ENCODE measurements around the gene RFX1.

- TF ChIP-seq SPI1 (IDR thresholded peaks at IDR 0.05; ENCODE audit: low read depth, low read length) (no peak), POLR2A (IDR thresholded peaks at IDR 0.05; ENCODE audit: low read depth, low read length) (no peak), POLR2AphosphoS5 (IDR thresholded peaks at IDR 0.05; ENCODE audit: low read depth, low read length) (no peak), POU2F2 (IDR thresholded peaks at IDR 0.05; ENCODE audit: low read depth, low read length) (no peak), PAX5 (IDR thresholded peaks at IDR 0.05; ENCODE audit: insufficient read depth, low read length, severe bottlenecking) (no peak), TAF1 (IDR thresholded peaks at IDR 0.05; ENCODE audit: low read depth, low read length) (no peak)
Observed at GRCh38 chr19:13982773-13983172, 23.3 kb downstream of the RFX1 start.
